ENCODE measurements around the gene PPP3CA. TPM values are rescaled to one million over a fixed set of nuclear protein-coding genes. Genes with fewer than 3 reads are reported as not detected.
"Not testable (repeated sequence)": the region's sequence is repeated elsewhere in the genome, so short reads cannot be mapped to it uniquely, and the experiment has no call there.

The PPP3CA gene
- total and polyA plus RNA-seq, 3 experiments from 2014 or later, result 6.9 to 30.7 (median 30.0) TPM

DNA sequence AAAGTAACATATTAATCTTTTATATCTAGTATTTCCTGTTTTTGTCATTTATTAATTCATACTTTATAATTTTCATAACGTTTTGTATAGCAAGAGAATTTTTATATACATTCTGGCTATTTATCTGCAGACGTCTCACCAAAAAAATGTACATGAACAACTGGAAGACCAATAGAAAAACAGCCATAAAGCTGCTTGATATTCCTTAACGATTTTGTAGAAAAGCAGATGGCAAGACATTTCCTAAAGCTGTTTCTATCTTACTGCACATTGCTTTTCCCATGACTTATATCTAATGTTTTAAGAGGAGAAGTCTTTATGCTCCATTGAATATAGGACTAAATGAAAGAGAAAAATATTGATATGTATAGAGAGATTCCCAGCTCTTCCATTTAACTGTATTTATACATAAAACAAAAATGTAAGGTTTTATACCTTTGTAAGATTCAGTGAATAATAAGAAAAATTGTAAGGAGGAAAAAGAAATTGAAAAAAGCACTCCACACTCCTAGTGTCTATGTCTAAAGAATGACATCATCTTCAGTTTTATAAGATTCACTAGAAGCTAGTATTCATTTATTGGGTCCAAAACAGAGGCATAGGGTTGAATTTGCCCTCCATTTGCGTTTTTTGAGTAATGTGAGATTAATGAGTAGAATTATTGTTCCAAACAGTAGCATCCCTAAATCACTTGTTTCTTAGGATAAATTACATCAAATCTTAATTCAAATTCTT is 248.5 kb downstream of the PPP3CA start:
- Mint-ChIP-seq H3K4me3 (no peak overlapping the region), H3K36me3 (peaks cover 8 to 23% (median 10%) of the 10 kb centered on the region in 3 donors), H3K4me1 (peaks cover 18 to 23% (median 19%) of the 10 kb centered on the region in 3 donors), H3K9me3 (peaks cover 0 to 2% (median 0%) of the 10 kb centered on the region in 5 donors), H3K27ac (no peak overlapping the region), H3K27me3 (no peaks in the 10 kb centered on the region)
- ChIA-PET POLR2A (no interaction called here), CTCF (no interaction called here)
- no peak overlapping the region for H3K27ac ChIP-seq (ENCODE audit: low read depth, low read length)
- no peak for DNase-seq
- no peak overlapping the region for H3K4me3 ChIP-seq (ENCODE audit: low read length)
- no peaks in the 10 kb centered on the region for H3K9me3 ChIP-seq (ENCODE audit: low read length)
- H3K36me3 ChIP-seq (ENCODE audit: insufficient read depth, low read length), result no peaks in the 10 kb centered on the region
- H3K27me3 ChIP-seq (ENCODE audit: insufficient read depth, low read length, poor library complexity, severe bottlenecking), result no peaks in the 10 kb centered on the region
- no peaks in the 10 kb centered on the region for H3K4me1 ChIP-seq (ENCODE audit: insufficient read depth, low read length)

DNA sequence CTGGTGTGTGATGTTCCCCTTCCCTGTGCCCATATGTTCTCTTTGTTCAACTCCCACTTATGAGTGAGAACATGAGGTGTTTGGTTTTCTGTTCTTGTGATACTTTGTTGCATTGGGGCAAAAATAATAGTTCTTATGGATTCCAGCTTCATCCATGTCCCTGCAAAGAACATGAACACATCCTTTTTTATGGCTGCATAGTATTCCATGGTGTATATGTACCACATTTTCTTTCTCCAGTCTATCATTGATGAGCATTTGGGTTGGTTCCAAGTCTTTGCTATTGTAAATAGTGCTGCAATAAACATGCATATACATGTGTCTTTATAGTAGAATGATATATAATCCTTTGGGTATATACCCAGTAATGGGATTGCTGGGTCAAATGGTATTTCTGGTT is 254.7 kb downstream of the PPP3CA start:
- peaks cover 16 to 42% (median 26%) of the 10 kb centered on the region in 3 donors for H3K36me3 Mint-ChIP-seq
- H3K4me3 Mint-ChIP-seq; H3K27ac Mint-ChIP-seq; H3K36me3 ChIP-seq (ENCODE audit: insufficient read depth, low read length); H3K4me3 ChIP-seq (ENCODE audit: low read length); H3K4me1 ChIP-seq (ENCODE audit: insufficient read depth, low read length); DNase-seq; POLR2A ChIA-PET; H3K27me3 Mint-ChIP-seq; H3K4me1 Mint-ChIP-seq; H3K9me3 ChIP-seq (ENCODE audit: low read length); H3K27ac ChIP-seq (ENCODE audit: low read depth, low read length); CTCF ChIA-PET; H3K9me3 Mint-ChIP-seq; H3K27me3 ChIP-seq (ENCODE audit: insufficient read depth, low read length, poor library complexity, severe bottlenecking): not testable (repeated sequence)

DNA sequence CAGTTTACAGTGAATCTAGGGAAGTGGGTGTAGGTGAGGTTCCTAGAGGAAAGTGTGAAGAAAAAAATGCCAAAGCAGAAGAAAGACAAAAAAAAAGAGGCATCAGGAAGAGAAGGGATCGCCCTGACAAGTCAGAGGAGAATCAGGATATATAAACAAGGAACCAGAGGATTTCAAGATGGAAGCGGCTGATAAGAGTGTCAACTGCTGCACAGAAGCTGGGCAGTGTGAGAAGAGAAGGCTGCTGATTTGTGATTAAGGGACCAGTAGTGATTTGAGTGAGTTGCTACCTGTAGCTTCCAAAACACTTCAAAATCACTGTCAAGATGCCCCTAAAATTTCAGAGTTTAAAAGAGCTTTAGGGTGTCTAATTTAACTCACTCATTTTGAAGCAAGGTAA is 258.2 kb downstream of the PPP3CA start:
- H3K9me3 ChIP-seq (ENCODE audit: low read length), result no peaks in the 10 kb centered on the region
- ChIA-PET POLR2A (no interaction called here), CTCF (no interaction called here)
- H3K36me3 ChIP-seq (ENCODE audit: insufficient read depth, low read length), result no peaks in the 10 kb centered on the region
- no peaks in the 10 kb centered on the region for H3K4me1 ChIP-seq (ENCODE audit: insufficient read depth, low read length)
- Mint-ChIP-seq H3K27ac (peak overlapping the region in 4 of 8 donors; percentile 0 to 42 (median 6)), H3K36me3 (peaks cover 23 to 48% (median 32%) of the 10 kb centered on the region in 3 donors), H3K4me1 (peaks cover 2 to 11% (median 4%) of the 10 kb centered on the region in 3 donors), H3K27me3 (peaks cover 0 to 2% of the 10 kb centered on the region in 2 donors), H3K4me3 (no peak overlapping the region), H3K9me3 (peaks cover 0 to 4% (median 0%) of the 10 kb centered on the region in 5 donors)
- no peak overlapping the region for H3K27ac ChIP-seq (ENCODE audit: low read depth, low read length)
- no peak for DNase-seq
- no peak overlapping the region for H3K4me3 ChIP-seq (ENCODE audit: low read length)
- no peaks in the 10 kb centered on the region for H3K27me3 ChIP-seq (ENCODE audit: insufficient read depth, low read length, poor library complexity, severe bottlenecking)

DNA sequence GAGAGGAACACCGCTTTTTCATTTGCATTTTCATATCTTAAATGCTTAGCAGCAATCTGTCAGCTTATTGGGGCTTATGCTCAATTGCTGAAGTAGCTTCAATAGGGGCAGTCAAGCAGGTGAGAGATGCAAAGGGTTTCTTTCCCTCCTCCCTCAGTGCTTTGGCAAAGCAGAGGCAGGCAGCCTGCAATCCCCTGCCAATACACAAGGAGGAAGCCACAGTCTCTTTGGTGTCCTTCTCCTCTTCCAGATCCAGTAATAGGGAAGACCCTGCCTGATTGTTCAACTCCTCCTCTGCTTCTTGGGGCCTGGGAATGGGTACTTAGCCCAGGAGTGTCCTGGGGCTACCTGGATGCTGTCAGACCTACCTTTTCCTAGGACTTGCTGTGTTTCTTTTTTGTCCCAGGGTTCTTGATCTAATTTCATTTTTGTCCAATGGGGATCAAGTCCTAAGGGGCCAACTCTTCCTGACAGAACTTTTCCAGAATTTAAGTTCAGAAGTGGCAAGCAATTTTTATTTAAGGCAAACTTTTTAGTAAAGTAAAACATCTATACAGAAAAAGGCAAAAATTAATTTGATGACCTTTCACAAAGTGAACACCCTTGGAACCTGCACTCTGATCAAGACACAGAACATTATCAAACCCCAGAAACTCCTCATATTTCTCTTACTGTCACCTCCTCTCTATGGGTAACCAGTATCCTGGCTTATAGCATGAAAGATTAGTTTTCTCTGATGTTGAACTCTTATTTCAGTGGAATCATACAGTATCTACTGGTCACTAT is 260.3 kb downstream of the PPP3CA start:
- Histone ChIP-seq H3K27ac (ENCODE audit: low read depth, low read length) (no peak overlapping the region), H3K4me1 (ENCODE audit: insufficient read depth, low read length) (no peaks in the 10 kb centered on the region), H3K9me3 (ENCODE audit: low read length) (no peaks in the 10 kb centered on the region), H3K36me3 (ENCODE audit: insufficient read depth, low read length) (no peaks in the 10 kb centered on the region), H3K27me3 (ENCODE audit: insufficient read depth, low read length, poor library complexity, severe bottlenecking) (no peaks in the 10 kb centered on the region), H3K4me3 (ENCODE audit: low read length) (no peak overlapping the region)
- POLR2A ChIA-PET, result no interaction called here
- peak overlapping the region in 1 of 8 donors; percentile 59 for H3K27ac Mint-ChIP-seq
- no peak overlapping the region for H3K4me3 Mint-ChIP-seq
- CTCF ChIA-PET, result no interaction called here
- DNase-seq, result no peak
- H3K4me1 Mint-ChIP-seq, result peaks cover 0 to 8% (median 4%) of the 10 kb centered on the region in 3 donors
- no peaks in the 10 kb centered on the region for H3K9me3 Mint-ChIP-seq
- peaks cover 0 to 2% of the 10 kb centered on the region in 2 donors for H3K27me3 Mint-ChIP-seq
- peaks cover 17 to 44% (median 32%) of the 10 kb centered on the region in 3 donors for H3K36me3 Mint-ChIP-seq

DNA sequence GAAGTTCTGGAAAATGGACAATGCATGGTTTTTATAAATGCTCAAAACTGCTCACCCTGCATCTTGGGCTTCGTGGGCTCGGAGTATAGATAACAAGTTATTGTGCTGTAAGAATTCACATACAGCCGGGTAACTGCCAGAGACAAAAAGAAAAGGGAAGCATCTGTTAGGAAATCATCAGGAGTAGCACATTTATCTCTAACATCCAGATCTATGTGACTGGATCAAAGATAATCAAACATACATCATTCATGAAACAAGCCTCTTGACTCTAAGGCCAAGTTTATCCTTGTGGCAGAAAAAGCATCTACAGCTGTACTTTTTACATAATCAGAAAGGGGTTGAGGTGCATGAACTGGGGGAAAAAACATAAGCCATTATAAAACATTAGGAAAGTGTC is 264.2 kb downstream of the PPP3CA start:
- Histone ChIP-seq H3K36me3 (ENCODE audit: insufficient read depth, low read length) (no peaks in the 10 kb centered on the region), H3K9me3 (ENCODE audit: low read length) (no peaks in the 10 kb centered on the region), H3K4me3 (ENCODE audit: low read length) (no peak overlapping the region), H3K4me1 (ENCODE audit: insufficient read depth, low read length) (no peaks in the 10 kb centered on the region), H3K27ac (ENCODE audit: low read depth, low read length) (no peak overlapping the region), H3K27me3 (ENCODE audit: insufficient read depth, low read length, poor library complexity, severe bottlenecking) (no peaks in the 10 kb centered on the region)
- no peaks in the 10 kb centered on the region for H3K9me3 Mint-ChIP-seq
- CTCF ChIA-PET, result no interaction called here
- POLR2A ChIA-PET, result interaction anchor here (0.7 kb wide), 1 partner anchor 597 kb away, joined by 3 read pairs; no protein-coding TSS in a partner anchor
- no peak for DNase-seq
- no peak overlapping the region for H3K4me3 Mint-ChIP-seq
- no peak overlapping the region for H3K27ac Mint-ChIP-seq
- no peaks in the 10 kb centered on the region for H3K27me3 Mint-ChIP-seq
- peaks cover 0 to 8% (median 4%) of the 10 kb centered on the region in 3 donors for H3K4me1 Mint-ChIP-seq
- H3K36me3 Mint-ChIP-seq, result peaks cover 17 to 48% (median 33%) of the 10 kb centered on the region in 3 donors

DNA sequence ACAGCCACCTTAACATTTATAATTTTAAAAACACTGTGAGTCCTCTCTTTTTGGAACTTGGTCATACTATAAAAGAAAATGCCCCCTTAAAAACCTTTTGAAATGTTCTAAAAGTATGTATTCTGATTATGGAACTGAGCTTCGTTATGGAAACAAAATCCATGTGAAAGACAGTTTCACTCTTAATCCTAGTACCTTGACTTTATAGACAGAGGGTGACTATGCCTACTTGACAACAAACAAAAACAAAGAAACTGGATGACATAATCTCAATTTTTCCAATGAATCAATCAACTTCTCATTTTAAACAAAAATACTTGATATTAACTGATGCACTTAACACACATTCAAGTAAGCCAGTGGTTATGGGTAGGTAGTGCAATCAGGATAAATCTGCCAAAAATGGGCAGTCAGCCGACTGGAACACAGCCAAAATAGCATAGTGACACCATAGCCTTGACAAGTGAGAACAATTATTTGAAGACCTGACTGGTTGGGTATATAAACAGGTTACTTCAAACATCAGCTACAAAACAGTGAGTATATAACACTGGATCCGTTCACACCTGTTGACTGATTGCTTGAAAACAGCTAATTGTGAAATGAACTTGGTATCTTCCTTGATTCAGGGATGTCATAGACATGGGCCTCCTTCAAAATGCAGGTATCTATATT is 265.5 kb downstream of the PPP3CA start:
- no peak for DNase-seq
- ChIA-PET POLR2A (no interaction called here), CTCF (no interaction called here)

DNA sequence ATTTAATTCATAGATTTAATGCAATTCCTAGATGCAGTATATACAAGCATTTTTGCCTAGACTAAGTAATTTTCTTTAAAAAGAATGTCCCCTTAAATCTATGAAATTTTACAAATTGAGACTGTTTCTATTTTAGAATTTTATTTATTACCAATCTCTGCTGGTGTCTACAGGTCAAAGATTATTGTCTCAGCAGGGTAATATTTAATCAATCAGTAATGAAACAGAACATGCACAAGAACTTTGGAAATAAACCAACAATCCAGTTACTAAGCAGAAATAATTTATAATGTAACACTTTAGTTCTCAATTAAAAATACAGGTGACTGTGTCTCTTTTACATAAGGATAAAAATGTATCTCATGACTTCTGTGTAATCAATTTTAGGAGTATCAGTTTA is 266.2 kb downstream of the PPP3CA start:
- Histone ChIP-seq H3K27me3 (ENCODE audit: insufficient read depth, low read length, poor library complexity, severe bottlenecking) (no peaks in the 10 kb centered on the region), H3K27ac (ENCODE audit: low read depth, low read length) (no peak overlapping the region), H3K4me3 (ENCODE audit: low read length) (no peak overlapping the region), H3K4me1 (ENCODE audit: insufficient read depth, low read length) (no peaks in the 10 kb centered on the region), H3K9me3 (ENCODE audit: low read length) (no peaks in the 10 kb centered on the region), H3K36me3 (ENCODE audit: insufficient read depth, low read length) (no peaks in the 10 kb centered on the region)
- ChIA-PET POLR2A (no interaction called here), CTCF (no interaction called here)
- no peak overlapping the region for H3K4me3 Mint-ChIP-seq
- H3K27ac Mint-ChIP-seq, result no peak overlapping the region
- peaks cover 3 to 14% (median 4%) of the 10 kb centered on the region in 3 donors for H3K4me1 Mint-ChIP-seq
- H3K27me3 Mint-ChIP-seq, result no peaks in the 10 kb centered on the region
- peaks cover 17 to 41% (median 30%) of the 10 kb centered on the region in 3 donors for H3K36me3 Mint-ChIP-seq
- no peaks in the 10 kb centered on the region for H3K9me3 Mint-ChIP-seq
- no peak for DNase-seq

More for the DNA sequence above, 265.5 kb downstream of the PPP3CA start:
- H3K27ac Mint-ChIP-seq, result no peak overlapping the region
- H3K9me3 Mint-ChIP-seq, result no peaks in the 10 kb centered on the region
- no peak overlapping the region for H3K4me3 ChIP-seq (ENCODE audit: low read length)
- H3K4me1 ChIP-seq (ENCODE audit: insufficient read depth, low read length), result no peaks in the 10 kb centered on the region
- H3K4me3 Mint-ChIP-seq, result no peak overlapping the region
- H3K9me3 ChIP-seq (ENCODE audit: low read length), result no peaks in the 10 kb centered on the region
- no peaks in the 10 kb centered on the region for H3K27me3 Mint-ChIP-seq
- peaks cover 17 to 39% (median 26%) of the 10 kb centered on the region in 3 donors for H3K36me3 Mint-ChIP-seq
- H3K36me3 ChIP-seq (ENCODE audit: insufficient read depth, low read length), result no peaks in the 10 kb centered on the region
- H3K27me3 ChIP-seq (ENCODE audit: insufficient read depth, low read length, poor library complexity, severe bottlenecking), result no peaks in the 10 kb centered on the region
- H3K27ac ChIP-seq (ENCODE audit: low read depth, low read length), result no peak overlapping the region
- peaks cover 4 to 14% (median 4%) of the 10 kb centered on the region in 3 donors for H3K4me1 Mint-ChIP-seq

DNA sequence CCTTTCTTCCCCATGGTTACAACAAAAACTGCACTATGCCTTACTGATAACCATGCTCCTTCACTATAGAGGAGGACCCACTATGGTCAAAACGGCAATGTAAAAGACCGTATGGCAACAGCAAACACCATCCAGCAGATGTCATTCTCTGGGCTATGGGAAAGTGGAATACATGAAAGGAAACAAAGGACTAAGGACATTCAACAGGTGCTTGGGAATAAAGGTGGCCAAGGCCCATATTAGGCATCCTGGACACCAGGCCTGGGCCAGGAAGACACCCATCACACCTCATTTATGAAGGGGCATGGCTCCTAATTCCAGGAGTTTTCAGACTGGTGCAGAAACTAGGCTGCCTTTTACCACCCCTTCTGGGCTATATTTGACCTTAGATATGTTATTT is 268.4 kb downstream of the PPP3CA start:
- Mint-ChIP-seq H3K27ac (no peak overlapping the region), H3K27me3 (no peaks in the 10 kb centered on the region), H3K4me3 (no peak overlapping the region), H3K36me3 (peaks cover 14 to 47% (median 38%) of the 10 kb centered on the region in 3 donors), H3K4me1 (peaks cover 7 to 21% (median 13%) of the 10 kb centered on the region in 3 donors), H3K9me3 (no peaks in the 10 kb centered on the region)
- H3K36me3 ChIP-seq (ENCODE audit: insufficient read depth, low read length), result no peaks in the 10 kb centered on the region
- DNase-seq, result no peak
- no peaks in the 10 kb centered on the region for H3K9me3 ChIP-seq (ENCODE audit: low read length)
- H3K4me1 ChIP-seq (ENCODE audit: insufficient read depth, low read length), result no peaks in the 10 kb centered on the region
- POLR2A ChIA-PET, result no interaction called here
- no peak overlapping the region for H3K27ac ChIP-seq (ENCODE audit: low read depth, low read length)
- CTCF ChIA-PET, result no interaction called here
- no peak overlapping the region for H3K4me3 ChIP-seq (ENCODE audit: low read length)
- no peaks in the 10 kb centered on the region for H3K27me3 ChIP-seq (ENCODE audit: insufficient read depth, low read length, poor library complexity, severe bottlenecking)
